Psoas muscle (tissue), 8 donors: ENCODE results near the gene ARL15. TPM values are rescaled to one million over a fixed set of nuclear protein-coding genes. Genes with fewer than 3 reads are reported as not detected.

Experiments used
- ATAC-seq, 4 donors: fragments of 200-7000 bp; cut with Tn5 transposase; one replicate each; pipeline ENCODE4 v1.9.1; 2020; ENCODE audit warnings: moderate library complexity in 3 of 4, mild to moderate bottlenecking in 2 of 4
- DNase-seq, 2 donors: peaks; one replicate each; pipeline ENCODE4 v3.0.0-alpha.2; 2020
- H3K27ac ChIP-seq: fragments of 200-600 bp; one replicate; pipeline ENCODE4 v1.8.0; 2022
- H3K27me3 ChIP-seq, 3 donors: fragments of 200-600 bp in 1 of 3; one replicate each; pipeline versions ENCODE4 v1.6.1 to v1.8.0; 2013 to 2022; ENCODE audit warnings: low read length in 2 of 3, mild to moderate bottlenecking in 2 of 3, moderate library complexity in 1 of 3; ENCODE audit not compliant: insufficient read depth in 3 of 3
- H3K36me3 ChIP-seq, 2 donors: fragments of 200-600 bp in 1 of 2; one replicate each; pipeline versions ENCODE4 v1.6.1 to v1.8.0; 2013 to 2022; ENCODE audit warnings: low read depth in 1 of 2, mild to moderate bottlenecking in 1 of 2, moderate library complexity in 1 of 2; ENCODE audit not compliant: insufficient read depth in 1 of 2
- H3K4me1 ChIP-seq: fragments of 200-600 bp; one replicate; pipeline ENCODE4 v1.8.0; 2022
- H3K4me3 ChIP-seq: fragments of 200-600 bp; one replicate; pipeline ENCODE4 v1.8.0; 2022; ENCODE audit warnings: mild to moderate bottlenecking
- H3K9me3 ChIP-seq: fragments of 200-600 bp; one replicate; pipeline ENCODE4 v1.8.0; 2022
- WGBS, 3 donors: extraction: QIAGEN DNeasy Blood & Tissue Kit; methylation state at CpG; one replicate each; pipeline versions ENCODE4 v1.1.6 to v1.1.7; 2013; 5-methylcytosine and 5-hydroxymethylcytosine counted together
- intact Hi-C, 2 donors: fragments of 100-400 bp; cut with DNase I; formaldehyde crosslinking; loops; one replicate each; pipeline versions ENCODE4 v1.11.0 to v1.14.2; 2022
- polyA plus RNA-seq, 3 donors: library from polyadenylated mRNA; stranded (reverse); fragments of 200-250 nt; gene quantifications; one replicate each; pipeline ENCODE4 v1.2.3, GENCODE V29; 2013
- total RNA-seq, 4 donors: library from RNA; stranded (reverse); fragmentation: NEBNext Ultra II Directional in 2 of 4; extraction: Animal tissue kit (Norgen Biotek cat#: 25700) in 2 of 4; gene quantifications; one replicate each; pipeline versions ENCODE4 v1.2.1 to v1.2.4, GENCODE V29; 2021 to 2023
- TF ChIP-seq, protein P1 (sequence below): fragments of 200-600 bp; IDR thresholded peaks from one replicate; pipeline ENCODE4 v1.8.0; 2022; ENCODE audit warnings: antibody characterized with exemption
- donor health status: healthy with polysubstance abuse.
- donor health status: DM: no; HTN: no; CAD: no; lungs with moderate emphysema.
- donor health status: Bipolar disorder and iron deficiency.
- donor health status: healthy.
- donor health status: DM: yes; HTN: yes; CAD: no.
- donor health status: DM: no; HTN: no; CAD: no.
- donor health status: DM: no; HTN: no; CAD: no.
- donor health status: DM: yes; HTN: yes; CAD: no.

The ARL15 gene
- total and polyA plus RNA-seq, 7 donors = 2.5 to 8.9 (median 4.6) TPM

DNA sequence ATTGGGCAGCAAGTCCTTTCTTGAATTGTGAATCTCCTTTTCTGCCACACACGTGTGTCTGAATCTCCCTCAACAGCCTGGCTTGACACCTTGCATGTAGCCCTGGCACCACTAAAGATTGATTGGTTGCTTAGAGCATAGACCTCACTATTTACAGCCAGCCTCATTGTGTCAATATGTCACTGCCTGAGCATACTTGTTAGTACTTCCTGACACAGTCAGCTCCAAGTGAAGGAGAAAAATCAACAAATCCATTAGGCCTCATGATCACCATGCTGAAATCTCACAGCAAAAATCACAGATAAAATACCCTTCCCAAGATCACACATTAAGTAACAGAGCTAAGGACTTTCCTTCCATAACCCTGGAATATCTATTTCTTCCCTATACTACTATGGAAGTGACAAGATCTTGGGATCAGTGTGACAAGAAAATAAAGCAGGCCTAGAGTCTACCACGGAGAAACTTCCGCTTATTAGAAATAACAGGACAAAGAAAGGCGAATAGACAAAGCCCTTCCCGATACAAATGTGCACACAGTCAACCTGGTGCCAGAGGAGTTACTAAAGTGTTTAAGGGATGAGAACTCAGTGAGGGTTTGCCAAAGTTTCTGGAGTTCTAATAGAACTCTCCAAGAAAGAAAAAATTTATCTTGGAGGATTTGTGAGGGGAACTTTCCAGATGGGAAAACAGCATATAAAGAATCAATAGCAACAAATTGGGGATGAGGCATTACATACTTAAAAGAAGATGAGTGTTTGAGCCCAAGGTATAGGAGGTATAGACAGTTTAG is 5.6 kb upstream of the ARL15 start:
- Histone ChIP-seq H3K9me3 (no peaks in the 10 kb centered on the region), H3K4me1 (peaks cover 4% of the 10 kb centered on the region), H3K27me3 (no peaks in the 10 kb centered on the region), H3K27ac (no peak overlapping the region), H3K36me3 (no peaks in the 10 kb centered on the region), H3K4me3 (no peak overlapping the region)
- TF ChIP-seq, protein P1, sequence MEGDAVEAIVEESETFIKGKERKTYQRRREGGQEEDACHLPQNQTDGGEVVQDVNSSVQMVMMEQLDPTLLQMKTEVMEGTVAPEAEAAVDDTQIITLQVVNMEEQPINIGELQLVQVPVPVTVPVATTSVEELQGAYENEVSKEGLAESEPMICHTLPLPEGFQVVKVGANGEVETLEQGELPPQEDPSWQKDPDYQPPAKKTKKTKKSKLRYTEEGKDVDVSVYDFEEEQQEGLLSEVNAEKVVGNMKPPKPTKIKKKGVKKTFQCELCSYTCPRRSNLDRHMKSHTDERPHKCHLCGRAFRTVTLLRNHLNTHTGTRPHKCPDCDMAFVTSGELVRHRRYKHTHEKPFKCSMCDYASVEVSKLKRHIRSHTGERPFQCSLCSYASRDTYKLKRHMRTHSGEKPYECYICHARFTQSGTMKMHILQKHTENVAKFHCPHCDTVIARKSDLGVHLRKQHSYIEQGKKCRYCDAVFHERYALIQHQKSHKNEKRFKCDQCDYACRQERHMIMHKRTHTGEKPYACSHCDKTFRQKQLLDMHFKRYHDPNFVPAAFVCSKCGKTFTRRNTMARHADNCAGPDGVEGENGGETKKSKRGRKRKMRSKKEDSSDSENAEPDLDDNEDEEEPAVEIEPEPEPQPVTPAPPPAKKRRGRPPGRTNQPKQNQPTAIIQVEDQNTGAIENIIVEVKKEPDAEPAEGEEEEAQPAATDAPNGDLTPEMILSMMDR = no peak
- DNase-seq (no peak), ATAC-seq (no peak)
- 76 to 89% (median 81%) methylated on average over 5 of the region's 5 CpGs for WGBS, 3 donors
- intact Hi-C loops = loop anchor here (10.0 kb wide), 2 partner anchors 99 to 179 kb away; no protein-coding TSS in a partner anchor

- 68 to 78% (median 75%) methylated on average over 7 of the region's 7 CpGs for WGBS, 3 donors
- H3K9me3 ChIP-seq = no peaks in the 10 kb centered on the region
- ATAC-seq (no peak), DNase-seq (no peak)
- H3K36me3 ChIP-seq = no peaks in the 10 kb centered on the region
- H3K27me3 ChIP-seq = no peaks in the 10 kb centered on the region
- H3K4me3 ChIP-seq = no peak overlapping the region
- no peak overlapping the region for H3K27ac ChIP-seq
- H3K4me1 ChIP-seq = peaks cover 10% of the 10 kb centered on the region
- intact Hi-C loops = loop anchor here (5.0 to 10.0 kb wide), 3 partner anchors 101 to 181 kb away; no protein-coding TSS in a partner anchor
- TF ChIP-seq, protein P1 = no peak
Measured at GRCh38 chr5:54313311-54314270, 3.2 kb upstream of the ARL15 start.

GRCh38 chr5:54312499-54312898 is 2.1 kb upstream of the ARL15 start:
- no peak overlapping the region for H3K4me3 ChIP-seq
- WGBS, 3 donors = 86 to 93% (median 89%) methylated on average over 3 of the region's 3 CpGs
- H3K9me3 ChIP-seq = no peaks in the 10 kb centered on the region
- H3K4me1 ChIP-seq = peaks cover 11% of the 10 kb centered on the region
- intact Hi-C loops = loop anchor here (5.0 to 10.0 kb wide), 3 partner anchors 102 to 182 kb away; no protein-coding TSS in a partner anchor
- no peaks in the 10 kb centered on the region for H3K36me3 ChIP-seq
- H3K27ac ChIP-seq = no peak overlapping the region
- no peak for DNase-seq
- ATAC-seq = no peak
- H3K27me3 ChIP-seq = no peaks in the 10 kb centered on the region
- TF ChIP-seq, protein P1 = no peak

GRCh38 chr5:54311176-54311677 is 854 bp upstream of the ARL15 start:
- WGBS, 3 donors = 0 to 2% (median 1%) methylated on average over 16 of the region's 16 CpGs
- peak overlapping the region; percentile 80 for H3K4me3 ChIP-seq
- TF ChIP-seq, protein P1 = no peak
- peak in 2 of 4 donors; percentile 4 to 7 for ATAC-seq
- H3K27ac ChIP-seq = peak overlapping the region; percentile 81
- no peaks in the 10 kb centered on the region for H3K36me3 ChIP-seq
- H3K27me3 ChIP-seq = no peaks in the 10 kb centered on the region
- H3K4me1 ChIP-seq = peaks cover 11% of the 10 kb centered on the region
- H3K9me3 ChIP-seq = no peaks in the 10 kb centered on the region
- intact Hi-C loops = loop anchor here (5.0 to 10.0 kb wide), 3 partner anchors 104 to 184 kb away; no protein-coding TSS in a partner anchor
- DNase-seq = no peak
